Dedifferentiated amniotic fluid mesenchymal stem cell (primary cell): ENCODE results near the gene ZNF684.
"Not testable (repeated sequence)": the region's sequence is repeated elsewhere in the genome, so short reads cannot be mapped to it uniquely, and the experiment has no call there.

Source experiments
- DNase-seq: peaks from one replicate; pipeline ENCODE4 v3.0.0-alpha.2; 2016; ENCODE audit errors: extremely low spot score

Gene ZNF684

GRCh38 chr1:40531381-40532061 lies at the start of gene ZNF684:
Gene ZNF684 (plus strand): TSS chr1:40531637. CDS start chr1:40533167, 1,530 bp downstream.
- DNase-seq, result peak; percentile 90

DNA sequence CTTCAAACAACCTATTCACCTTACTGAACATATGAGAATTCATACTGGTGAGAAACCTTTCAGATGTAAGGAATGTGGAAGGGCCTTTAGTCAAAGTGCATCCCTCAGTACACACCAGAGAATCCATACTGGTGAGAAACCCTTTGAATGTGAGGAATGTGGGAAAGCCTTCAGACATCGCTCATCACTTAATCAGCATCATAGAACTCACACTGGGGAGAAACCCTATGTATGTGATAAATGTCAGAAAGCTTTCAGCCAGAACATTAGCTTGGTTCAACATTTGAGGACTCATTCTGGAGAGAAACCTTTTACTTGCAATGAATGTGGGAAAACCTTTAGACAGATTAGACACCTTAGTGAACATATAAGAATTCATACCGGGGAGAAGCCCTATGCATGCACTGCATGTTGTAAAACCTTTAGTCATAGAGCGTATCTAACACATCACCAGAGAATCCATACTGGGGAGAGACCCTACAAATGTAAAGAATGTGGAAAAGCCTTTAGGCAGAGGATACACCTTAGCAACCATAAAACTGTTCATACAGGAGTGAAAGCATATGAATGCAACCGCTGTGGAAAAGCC lies 36.0 kb upstream of the ZNF684 start:
- no peak for DNase-seq

GRCh38 chr1:40502651-40503050 lies 28.8 kb upstream of the ZNF684 start:
- not testable (repeated sequence) for DNase-seq

DNA sequence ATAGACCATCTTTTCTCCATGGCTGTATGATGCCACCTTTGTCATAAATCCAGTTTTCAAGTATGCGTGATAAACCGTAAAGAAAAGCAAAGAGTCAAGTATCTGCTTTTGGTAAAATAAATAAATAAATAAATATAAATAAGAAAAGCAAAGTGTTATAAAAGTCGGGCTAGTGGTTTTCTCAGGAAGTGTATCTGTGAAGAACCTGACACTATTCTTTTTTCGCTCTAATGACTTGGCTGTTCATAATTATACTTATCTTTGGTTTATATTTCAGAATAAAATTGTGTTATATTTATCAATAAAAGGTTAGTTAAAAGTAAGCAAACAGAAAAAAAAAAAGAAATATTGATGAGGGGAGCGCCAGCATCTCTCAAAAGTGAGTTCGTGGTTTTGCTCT lies 23.5 kb upstream of the ZNF684 start:
- DNase-seq, result no peak

GRCh38 chr1:40508375-40509341 lies 22.8 kb upstream of the ZNF684 start, which contains the start of gene EXO5:
Gene EXO5 (plus strand): TSS chr1:40508767. CDS start chr1:40514545, 5,778 bp downstream.
- peak; percentile 73 for DNase-seq

DNA sequence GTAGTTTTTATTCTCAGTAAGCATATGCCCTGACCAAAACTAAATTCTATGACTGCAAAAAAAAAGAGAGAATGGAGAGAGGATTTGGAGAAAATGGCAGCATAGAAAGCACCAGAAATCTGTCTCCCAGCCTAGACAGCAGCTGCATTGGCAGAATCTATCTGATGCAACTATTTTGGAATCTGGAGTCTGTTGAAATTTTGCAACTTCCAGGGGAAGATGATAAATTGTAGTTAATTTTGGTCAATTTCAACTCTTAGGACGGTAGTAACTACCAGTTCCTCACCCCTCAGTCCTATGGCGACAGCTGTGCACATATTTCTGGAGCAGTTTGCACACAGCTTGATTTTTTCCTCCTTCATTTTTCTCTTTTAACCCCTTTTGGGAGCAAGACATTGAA lies 11.9 kb upstream of the ZNF684 start:
- no peak for DNase-seq

DNA sequence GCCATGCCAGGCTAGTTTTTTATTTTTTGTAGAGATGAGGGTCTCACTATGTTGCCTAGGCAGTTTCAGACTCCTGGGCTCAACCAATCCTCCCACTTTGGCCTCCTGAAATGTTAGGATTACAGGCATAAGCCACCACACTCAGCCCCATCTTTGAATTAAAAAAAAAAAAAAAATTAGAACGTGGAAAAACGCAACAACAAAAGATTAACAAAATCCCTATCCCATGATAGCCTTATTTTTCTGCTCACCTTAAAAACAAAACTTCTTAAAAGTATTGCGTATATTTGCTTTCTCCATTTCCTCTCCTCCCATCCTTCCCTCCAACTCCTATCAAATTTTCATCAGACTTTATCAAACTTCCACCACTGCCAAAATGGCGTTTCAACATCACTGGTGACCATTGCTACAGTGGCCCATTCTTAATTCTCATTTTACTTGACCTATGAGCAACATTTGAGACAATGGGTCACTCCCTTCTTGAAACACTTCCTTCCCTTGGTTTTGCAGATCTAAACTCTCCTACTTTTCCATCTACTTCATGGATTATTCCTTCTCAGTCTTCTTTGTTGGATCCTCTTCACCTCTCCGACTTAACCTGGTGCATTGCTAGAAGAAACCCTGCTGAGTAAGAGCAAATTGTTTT lies 579 bp upstream of the ZNF684 start:
- DNase-seq, result no peak

DNA sequence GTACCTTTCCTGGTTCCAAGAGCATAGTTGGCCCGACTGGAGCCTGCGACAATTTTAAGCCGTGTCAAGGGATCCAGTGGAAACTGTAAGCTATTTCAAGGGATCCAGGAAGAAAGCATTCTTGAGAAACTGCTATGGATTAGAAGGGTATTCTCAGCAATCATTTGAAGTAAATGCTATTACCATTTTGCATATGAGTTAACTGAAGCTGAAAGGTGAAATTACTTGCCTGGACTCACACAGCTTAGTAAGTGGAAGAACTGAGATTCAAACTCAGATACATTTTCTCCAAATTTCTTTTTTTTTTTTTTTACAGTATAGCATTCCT lies 589 bp downstream of the ZNF684 start:
- DNase-seq, result no peak

DNA sequence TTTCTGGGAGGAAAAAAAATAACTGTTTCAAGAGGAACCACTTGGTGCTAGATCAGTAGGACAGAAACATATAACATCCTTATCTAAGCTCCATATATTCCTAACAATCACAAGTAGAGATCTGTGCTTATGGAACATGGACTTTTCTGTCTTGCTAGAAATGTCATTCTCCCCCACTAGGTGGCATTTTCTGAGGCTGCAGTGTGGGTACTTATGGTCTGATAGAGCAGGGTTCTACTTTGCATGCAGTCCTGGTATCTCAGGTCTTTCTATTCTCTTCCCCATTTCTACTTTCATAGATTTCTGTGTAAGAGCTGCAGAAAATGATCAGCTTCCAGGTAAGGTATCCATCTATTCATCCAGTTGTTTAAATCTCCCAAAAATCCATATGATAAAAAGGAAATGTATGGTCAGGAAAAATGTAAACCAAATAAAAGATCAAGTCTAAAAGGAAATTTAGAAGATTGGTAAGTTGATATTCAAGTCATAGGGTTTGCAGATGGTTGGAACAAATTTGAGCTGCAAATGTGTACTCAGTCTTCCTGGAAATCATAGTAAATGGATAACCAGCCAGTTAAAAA lies 1.5 kb downstream of the ZNF684 start:
- peak; percentile 66 for DNase-seq

- no peak for DNase-seq
Measured at GRCh38 chr1:40534589-40534988, 3.2 kb downstream of the ZNF684 start.

- DNase-seq, result no peak
Measured at GRCh38 chr1:40535732-40536131, 4.3 kb downstream of the ZNF684 start.

DNA sequence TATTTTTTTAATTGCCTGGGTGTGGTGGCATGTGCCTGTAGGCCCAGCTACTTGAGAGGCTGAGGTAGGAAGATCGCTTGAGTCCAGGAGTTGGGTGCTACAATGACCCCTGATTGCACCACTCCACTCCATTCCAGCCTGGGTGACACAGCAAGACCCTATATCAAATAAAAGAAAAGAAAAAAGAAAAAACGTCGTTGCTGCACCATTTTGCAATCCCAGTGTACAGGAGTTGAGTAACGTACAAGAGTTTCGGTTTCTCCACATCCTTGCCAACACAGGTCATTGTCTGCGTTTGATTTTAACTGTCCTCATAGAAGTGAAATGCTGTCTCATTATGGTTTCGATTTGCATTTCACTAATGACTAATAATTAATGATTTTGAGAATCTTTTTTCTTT lies 7.9 kb downstream of the ZNF684 start:
- DNase-seq, result no peak

GRCh38 chr1:40546957-40547356 lies 15.5 kb downstream of the ZNF684 start:
- DNase-seq, result no peak

DNA sequence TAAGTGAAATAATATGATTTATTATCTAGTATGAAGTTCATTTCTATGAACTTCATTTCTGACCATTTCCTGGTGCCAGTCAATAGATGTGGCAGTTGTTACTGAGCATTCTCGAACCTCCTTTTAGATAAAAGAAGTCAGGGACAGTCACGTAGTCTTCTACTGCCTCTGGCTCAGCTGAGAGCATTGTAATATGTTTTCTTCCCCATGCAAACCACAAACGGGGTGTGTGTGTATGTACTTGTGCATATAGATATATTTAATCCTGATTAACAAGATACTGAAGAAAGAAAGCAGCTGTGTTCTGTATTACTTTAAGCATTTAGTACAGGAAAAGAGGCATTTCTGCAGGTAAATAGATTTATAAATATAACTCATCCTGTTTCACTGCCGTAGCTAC lies 21.6 kb downstream of the ZNF684 start:
- no peak for DNase-seq

DNA sequence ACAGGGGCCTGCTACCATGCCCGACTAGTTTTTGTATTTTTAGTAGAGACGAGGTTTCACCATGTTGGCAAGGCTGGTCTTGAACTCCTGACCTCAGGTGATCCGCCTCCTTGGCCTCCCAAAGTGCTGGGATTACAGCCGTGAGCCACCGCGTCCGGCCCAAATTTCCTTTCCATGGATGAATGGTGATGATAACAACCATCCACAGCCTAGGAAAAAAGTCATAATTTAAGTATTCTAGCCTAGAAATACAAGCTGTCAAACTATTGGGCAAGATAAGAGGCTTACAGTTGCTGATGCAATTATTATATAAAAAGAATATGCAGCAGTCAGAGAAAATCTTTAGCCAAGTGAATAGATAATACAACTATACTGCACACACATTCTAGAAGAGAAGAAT lies 23.4 kb downstream of the ZNF684 start:
- not testable (repeated sequence) for DNase-seq

DNA sequence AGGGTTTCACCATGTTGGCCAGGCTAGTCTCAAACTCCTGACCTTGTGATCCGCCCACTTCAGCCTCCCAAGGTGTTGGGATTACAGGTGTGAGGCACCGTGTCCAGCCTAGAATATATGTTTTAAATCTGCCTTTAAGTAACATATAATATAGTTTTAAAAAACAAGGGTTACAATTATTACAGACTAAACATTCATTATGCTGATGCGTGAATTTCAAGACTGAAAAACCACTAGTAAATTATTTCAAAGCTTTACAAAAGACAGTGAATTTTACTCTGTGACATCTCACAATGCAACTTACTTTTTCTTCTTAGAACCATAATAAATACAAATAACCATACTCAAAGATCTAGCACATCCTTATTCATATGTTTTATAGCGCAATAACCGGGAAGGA lies 24.7 kb downstream of the ZNF684 start:
- no peak for DNase-seq

- DNase-seq, result not testable (repeated sequence)
Measured at GRCh38 chr1:40558241-40558640, 26.8 kb downstream of the ZNF684 start.

DNA sequence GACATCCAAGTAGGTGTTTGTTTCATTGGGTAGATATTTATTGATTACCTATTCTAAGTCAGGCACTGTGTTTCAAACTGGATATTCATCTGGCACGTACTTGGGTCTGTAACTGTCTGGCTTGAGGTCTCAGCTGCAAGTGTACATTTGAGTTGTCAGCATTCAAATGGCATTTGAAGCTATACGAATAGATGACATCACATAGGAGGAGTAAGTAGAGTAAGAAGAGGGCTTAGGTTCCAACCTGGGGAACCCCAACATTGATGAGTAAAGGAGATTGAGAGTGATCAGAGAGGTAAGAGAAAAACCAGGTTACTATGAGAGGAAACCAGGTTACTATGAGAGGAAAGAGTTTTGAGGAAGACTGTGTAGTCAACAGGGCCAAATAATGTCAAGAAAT lies 30.7 kb downstream of the ZNF684 start:
- DNase-seq, result no peak

- DNase-seq, result no peak
Measured at GRCh38 chr1:40563266-40563665, 31.8 kb downstream of the ZNF684 start.

DNA sequence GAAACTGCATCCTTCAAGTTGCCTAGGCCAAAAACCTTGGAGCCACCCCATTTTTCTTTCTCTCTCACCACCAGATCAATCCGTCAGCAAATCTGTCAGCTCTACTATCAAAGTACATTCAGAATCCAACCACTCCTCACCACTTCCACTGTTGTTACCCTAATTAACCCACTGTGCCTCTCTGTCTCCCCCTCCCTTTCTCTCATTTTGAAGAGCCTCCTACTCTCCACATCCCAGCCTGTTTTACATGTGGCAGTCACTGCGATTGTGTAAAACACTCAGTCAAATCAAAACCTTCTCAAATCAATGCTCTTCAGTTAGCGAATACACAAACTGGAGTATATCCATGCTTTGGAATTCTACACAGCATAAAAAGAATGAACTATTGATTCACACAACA lies 33.1 kb downstream of the ZNF684 start:
- DNase-seq, result no peak

DNA sequence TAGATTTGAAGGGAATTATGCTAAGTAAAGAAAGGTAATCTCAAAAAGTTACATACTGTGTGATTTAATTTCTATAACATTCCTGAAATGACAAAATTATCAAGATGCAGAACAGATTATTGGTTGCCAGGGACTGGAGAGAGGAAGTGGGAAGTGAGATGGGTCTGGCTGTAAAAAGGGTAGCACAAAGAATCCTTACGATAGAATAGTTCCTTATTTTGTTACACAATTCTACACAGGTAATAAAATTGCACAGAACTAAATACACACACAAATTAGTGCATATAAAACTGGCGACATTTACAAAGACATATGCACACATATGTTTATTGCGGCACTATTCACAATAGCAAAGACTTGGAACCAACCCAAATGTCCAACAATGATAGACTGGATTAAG lies 33.5 kb downstream of the ZNF684 start:
- DNase-seq, result no peak

DNA sequence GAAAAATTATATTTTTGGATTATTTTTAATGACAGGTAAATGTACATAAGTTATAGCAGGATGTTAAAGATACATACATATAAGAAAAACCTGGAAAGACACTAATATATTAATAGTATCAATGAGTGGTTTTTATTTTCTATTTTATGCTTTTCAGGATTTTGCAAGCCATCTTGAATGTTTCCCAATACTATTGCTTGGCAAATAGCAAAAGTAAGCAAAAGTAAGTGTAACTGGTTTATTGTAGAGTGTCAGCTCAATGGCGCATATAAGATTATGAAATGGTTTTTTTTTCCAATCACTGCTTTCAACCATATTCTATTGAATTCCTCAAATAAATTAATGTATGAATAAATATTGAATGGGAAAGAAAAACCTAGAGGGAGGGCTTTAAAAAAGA lies 36.4 kb downstream of the ZNF684 start:
- DNase-seq, result no peak
